ENCODE measurements around the gene TOB1.

Gene TOB1

DNA sequence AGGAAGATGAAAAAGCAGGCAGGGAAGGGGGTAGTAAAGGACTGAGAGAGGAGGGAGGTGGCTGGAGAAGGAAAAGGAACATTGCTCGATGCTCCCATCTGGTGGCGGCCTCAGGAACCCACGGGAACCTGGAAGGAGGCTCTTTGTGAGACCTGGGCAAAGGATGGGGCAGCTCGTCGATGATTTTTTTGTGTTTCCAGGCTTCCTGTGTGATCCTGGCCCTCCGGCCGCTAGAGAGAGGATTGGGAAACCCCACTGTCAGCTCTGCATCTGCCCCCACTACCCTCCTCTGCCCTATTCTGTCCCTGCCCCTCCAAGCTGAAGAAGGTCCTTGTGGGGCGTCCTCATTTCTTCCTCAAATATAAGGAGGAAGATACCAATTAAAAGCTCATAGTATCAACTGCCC, 24.2 kb downstream of the TOB1 start:
- DNase-seq (ENCODE audit: low read depth, low spot score), result no peak
- Histone ChIP-seq H3K9me3 (ENCODE audit: low read depth, low read length) (no peaks in the 10 kb centered on the region), H3K27ac (no peak overlapping the region), H3K36me3 (ENCODE audit: insufficient read depth, low read length) (no peaks in the 10 kb centered on the region), H3K4me3 (no peak overlapping the region), H3K9ac (ENCODE audit: insufficient read length) (no peak overlapping the region)
- TF ChIP-seq EZH2 (IDR thresholded peaks at IDR 0.05) (no peak), FOXP2 (optimal IDR thresholded peaks at IDR 0.05; ENCODE audit: control extremely low read depth, extremely low read length, insufficient read depth) (no peak), POLR2AphosphoS5 (IDR thresholded peaks at IDR 0.05; ENCODE audit: borderline replicate concordance, low read depth, low read length) (no peak)

GRCh38 chr17:50841277-50841948, 24.7 kb downstream of the TOB1 start:
- H3K9ac ChIP-seq (ENCODE audit: insufficient read length), result no peak overlapping the region
- no peaks in the 10 kb centered on the region for H3K9me3 ChIP-seq (ENCODE audit: low read depth, low read length)
- no peak for DNase-seq (ENCODE audit: low read depth, low spot score)

DNA sequence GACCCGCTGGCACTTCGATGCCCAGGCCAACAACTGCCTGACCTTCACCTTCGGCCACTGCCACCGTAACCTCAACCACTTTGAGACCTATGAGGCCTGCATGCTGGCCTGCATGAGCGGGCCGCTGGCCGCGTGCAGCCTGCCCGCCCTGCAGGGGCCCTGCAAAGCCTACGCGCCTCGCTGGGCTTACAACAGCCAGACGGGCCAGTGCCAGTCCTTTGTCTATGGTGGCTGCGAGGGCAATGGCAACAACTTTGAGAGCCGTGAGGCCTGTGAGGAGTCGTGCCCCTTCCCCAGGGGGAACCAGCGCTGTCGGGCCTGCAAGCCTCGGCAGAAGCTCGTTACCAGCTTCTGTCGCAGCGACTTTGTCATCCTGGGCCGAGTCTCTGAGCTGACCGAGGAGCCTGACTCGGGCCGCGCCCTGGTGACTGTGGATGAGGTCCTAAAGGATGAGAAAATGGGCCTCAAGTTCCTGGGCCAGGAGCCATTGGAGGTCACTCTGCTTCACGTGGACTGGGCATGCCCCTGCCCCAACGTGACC, 25.8 kb downstream of the TOB1 start:
- Histone ChIP-seq H3K9me3 (ENCODE audit: low read depth, low read length) (no peaks in the 10 kb centered on the region), H3K9ac (ENCODE audit: insufficient read length) (no peak overlapping the region), H3K36me3 (ENCODE audit: insufficient read depth, low read length) (no peaks in the 10 kb centered on the region), H3K27ac (no peak overlapping the region), H3K4me3 (no peak overlapping the region)
- TF ChIP-seq FOXP2 (optimal IDR thresholded peaks at IDR 0.05; ENCODE audit: control extremely low read depth, extremely low read length, insufficient read depth), result no peak
- no peak for TF ChIP-seq POLR2AphosphoS5 (IDR thresholded peaks at IDR 0.05; ENCODE audit: borderline replicate concordance, low read depth, low read length)
- no peak for TF ChIP-seq EZH2 (IDR thresholded peaks at IDR 0.05)
- no peak for DNase-seq (ENCODE audit: low read depth, low spot score)

More at GRCh38 chr17:50841277-50841948, 24.7 kb downstream of the TOB1 start:
- Histone ChIP-seq H3K27ac (no peak overlapping the region), H3K36me3 (ENCODE audit: insufficient read depth, low read length) (no peaks in the 10 kb centered on the region), H3K4me3 (no peak overlapping the region)
- TF ChIP-seq POLR2AphosphoS5 (IDR thresholded peaks at IDR 0.05; ENCODE audit: borderline replicate concordance, low read depth, low read length), result no peak
- TF ChIP-seq FOXP2 (optimal IDR thresholded peaks at IDR 0.05; ENCODE audit: control extremely low read depth, extremely low read length, insufficient read depth), result no peak
- TF ChIP-seq EZH2 (IDR thresholded peaks at IDR 0.05), result no peak

DNA sequence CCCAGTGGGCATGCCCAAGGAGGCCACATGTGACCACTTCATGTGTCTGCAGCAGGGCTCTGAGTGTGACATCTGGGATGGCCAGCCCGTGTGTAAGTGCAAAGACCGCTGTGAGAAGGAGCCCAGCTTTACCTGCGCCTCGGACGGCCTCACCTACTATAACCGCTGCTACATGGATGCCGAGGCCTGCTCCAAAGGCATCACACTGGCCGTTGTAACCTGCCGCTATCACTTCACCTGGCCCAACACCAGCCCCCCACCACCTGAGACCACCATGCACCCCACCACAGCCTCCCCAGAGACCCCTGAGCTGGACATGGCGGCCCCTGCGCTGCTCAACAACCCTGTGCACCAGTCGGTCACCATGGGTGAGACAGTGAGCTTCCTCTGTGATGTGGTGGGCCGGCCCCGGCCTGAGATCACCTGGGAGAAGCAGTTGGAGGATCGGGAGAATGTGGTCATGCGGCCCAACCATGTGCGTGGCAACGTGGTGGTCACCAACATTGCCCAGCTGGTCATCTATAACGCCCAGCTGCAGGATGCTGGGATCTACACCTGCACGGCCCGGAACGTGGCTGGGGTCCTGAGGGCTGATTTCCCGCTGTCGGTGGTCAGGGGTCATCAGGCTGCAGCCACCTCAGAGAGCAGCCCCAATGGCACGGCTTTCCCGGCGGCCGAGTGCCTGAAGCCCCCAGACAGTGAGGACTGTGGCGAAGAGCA, 26.4 kb downstream of the TOB1 start:
- no peak overlapping the region for H3K27ac ChIP-seq
- DNase-seq (ENCODE audit: low read depth, low spot score), result no peak
- H3K9ac ChIP-seq (ENCODE audit: insufficient read length), result no peak overlapping the region
- TF ChIP-seq EZH2 (IDR thresholded peaks at IDR 0.05), result no peak
- no peak for TF ChIP-seq FOXP2 (optimal IDR thresholded peaks at IDR 0.05; ENCODE audit: control extremely low read depth, extremely low read length, insufficient read depth)
- no peak overlapping the region for H3K4me3 ChIP-seq
- no peaks in the 10 kb centered on the region for H3K36me3 ChIP-seq (ENCODE audit: insufficient read depth, low read length)
- H3K9me3 ChIP-seq (ENCODE audit: low read depth, low read length), result no peaks in the 10 kb centered on the region

DNA sequence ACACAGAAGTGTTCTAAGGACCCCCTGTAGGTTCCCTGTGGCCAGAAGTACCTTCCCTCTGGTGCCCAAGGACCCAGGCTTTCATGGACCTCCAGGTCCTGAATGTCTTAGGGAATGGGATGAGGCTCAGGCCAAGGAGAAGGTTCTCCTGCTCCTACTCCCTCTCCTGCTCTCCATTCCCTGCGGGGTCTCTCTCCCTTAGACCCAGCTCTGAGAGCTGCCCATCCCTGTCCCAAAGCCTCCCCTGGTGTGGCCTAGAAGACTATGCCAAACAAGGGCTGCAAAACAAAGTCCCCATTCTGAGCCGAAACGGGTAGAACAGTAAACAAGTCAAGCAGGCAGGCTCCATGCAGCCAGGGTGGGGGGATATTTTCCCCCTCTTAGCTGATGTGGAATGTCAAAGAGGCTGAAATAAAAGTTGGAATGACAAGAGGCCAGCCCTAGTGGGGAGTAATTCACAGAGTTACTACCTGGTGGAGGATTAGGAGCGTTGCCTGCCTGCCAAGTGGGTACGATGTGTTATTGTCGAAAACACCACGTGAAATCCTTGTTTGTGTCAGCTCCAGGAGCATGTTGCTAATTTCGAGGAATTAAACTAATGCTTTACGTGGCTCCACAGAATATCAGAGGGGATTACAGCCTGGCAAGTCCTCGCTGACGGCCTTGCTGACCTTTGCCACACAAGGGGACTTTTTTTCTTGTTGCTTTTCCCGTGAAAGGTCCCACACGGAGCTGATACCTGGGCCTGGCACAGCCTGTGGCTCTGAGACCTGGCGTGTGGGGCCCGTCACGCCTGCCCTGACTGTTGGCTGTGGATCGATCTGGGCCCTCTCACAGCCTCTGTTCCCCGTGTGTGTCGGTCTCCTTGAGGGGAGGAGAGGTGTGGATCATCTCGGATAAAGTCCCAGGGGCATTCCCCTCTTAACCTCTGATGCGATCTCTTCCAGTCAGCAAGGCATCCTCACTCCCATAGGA, 27.9 kb downstream of the TOB1 start:
- H3K9ac ChIP-seq (ENCODE audit: insufficient read length), result no peak overlapping the region
- H3K27ac ChIP-seq, result no peak overlapping the region
- H3K36me3 ChIP-seq (ENCODE audit: insufficient read depth, low read length), result no peaks in the 10 kb centered on the region
- no peak for DNase-seq (ENCODE audit: low read depth, low spot score)
- TF ChIP-seq POLR2AphosphoS5 (IDR thresholded peaks at IDR 0.05; ENCODE audit: borderline replicate concordance, low read depth, low read length), result no peak
- no peak for TF ChIP-seq FOXP2 (optimal IDR thresholded peaks at IDR 0.05; ENCODE audit: control extremely low read depth, extremely low read length, insufficient read depth)
- TF ChIP-seq EZH2 (IDR thresholded peaks at IDR 0.05), result no peak
- no peaks in the 10 kb centered on the region for H3K9me3 ChIP-seq (ENCODE audit: low read depth, low read length)
- no peak overlapping the region for H3K4me3 ChIP-seq

DNA sequence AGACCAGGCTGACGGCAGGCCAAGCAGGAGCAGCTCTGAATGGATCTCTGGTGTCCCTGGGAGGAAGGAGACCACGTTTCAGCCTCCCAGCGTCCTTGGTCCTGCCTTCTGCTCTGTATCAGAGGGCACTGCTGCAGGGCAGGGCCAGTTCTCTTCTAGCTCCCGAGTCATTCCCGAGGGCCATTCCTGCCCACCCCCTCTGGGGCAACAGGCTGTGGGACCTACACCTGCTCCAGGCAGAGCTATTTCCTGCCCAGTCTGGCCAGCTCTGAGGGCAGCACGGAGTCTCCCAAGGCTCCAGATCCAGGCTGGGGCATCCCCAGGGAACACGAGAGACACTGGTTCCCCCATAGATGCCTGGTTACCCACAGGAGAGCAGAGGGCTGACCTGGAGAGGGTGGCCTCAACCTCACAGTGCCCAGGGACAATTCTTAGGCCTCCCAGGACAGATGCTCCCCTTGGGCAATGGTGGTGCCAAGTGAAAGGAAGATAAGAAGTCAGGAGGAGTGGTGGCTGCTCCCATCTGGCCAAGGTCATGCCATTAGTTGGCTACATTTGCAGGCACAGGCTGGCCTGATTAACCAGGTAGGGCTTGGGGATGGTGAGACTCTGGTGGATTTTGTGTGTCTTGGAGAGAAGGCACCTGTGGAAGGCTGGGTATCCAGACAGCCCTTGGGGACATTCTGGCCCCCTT, 28.7 kb downstream of the TOB1 start:
- Histone ChIP-seq H3K27ac (no peak overlapping the region), H3K36me3 (ENCODE audit: insufficient read depth, low read length) (no peaks in the 10 kb centered on the region), H3K9me3 (ENCODE audit: low read depth, low read length) (no peaks in the 10 kb centered on the region), H3K4me3 (no peak overlapping the region), H3K9ac (ENCODE audit: insufficient read length) (no peak overlapping the region)
- TF ChIP-seq POLR2AphosphoS5 (IDR thresholded peaks at IDR 0.05; ENCODE audit: borderline replicate concordance, low read depth, low read length) (no peak), FOXP2 (optimal IDR thresholded peaks at IDR 0.05; ENCODE audit: control extremely low read depth, extremely low read length, insufficient read depth) (no peak), EZH2 (IDR thresholded peaks at IDR 0.05) (no peak)
- DNase-seq (ENCODE audit: low read depth, low spot score), result no peak

DNA sequence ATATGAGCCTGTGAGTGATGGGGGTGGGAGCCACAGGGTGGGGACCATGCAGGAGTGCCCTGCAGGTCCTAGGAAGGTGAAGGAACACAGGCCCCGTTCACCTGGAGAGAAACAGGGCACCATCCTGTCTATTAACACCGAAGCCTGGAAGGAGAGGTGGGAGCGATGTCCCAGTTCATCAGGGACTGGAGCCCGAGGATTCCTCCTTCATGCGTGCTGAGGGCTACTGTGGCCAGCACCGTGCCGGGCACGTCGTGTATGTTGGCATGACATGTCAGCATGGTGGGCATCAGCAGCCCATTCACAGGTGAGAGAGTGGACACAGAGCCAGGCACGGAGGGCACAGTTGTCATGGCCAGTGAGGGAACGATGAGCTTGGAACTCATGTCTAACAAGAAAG, 29.3 kb downstream of the TOB1 start:
- DNase-seq (ENCODE audit: low read depth, low spot score), result no peak

More for the DNA sequence above, 29.3 kb downstream of the TOB1 start:
- TF ChIP-seq FOXP2 (optimal IDR thresholded peaks at IDR 0.05; ENCODE audit: control extremely low read depth, extremely low read length, insufficient read depth), result no peak
- TF ChIP-seq POLR2AphosphoS5 (IDR thresholded peaks at IDR 0.05; ENCODE audit: borderline replicate concordance, low read depth, low read length), result no peak
- TF ChIP-seq EZH2 (IDR thresholded peaks at IDR 0.05), result no peak
- Histone ChIP-seq H3K4me3 (no peak overlapping the region), H3K36me3 (ENCODE audit: insufficient read depth, low read length) (no peaks in the 10 kb centered on the region), H3K9ac (ENCODE audit: insufficient read length) (no peak overlapping the region), H3K27ac (no peak overlapping the region), H3K9me3 (ENCODE audit: low read depth, low read length) (no peaks in the 10 kb centered on the region)

Measured in SK-N-MC (cell line).